GM21526 (cell line): ENCODE results near the gene FTO.

Source experiments
- ATAC-seq: cut with Tn5 transposase; IDR thresholded peaks from one replicate; pipeline ENCODE4 v1.9.1; 2021; ENCODE audit warnings: moderate library complexity; ENCODE audit not compliant: unreplicated experiment, low FRiP score

Gene FTO

DNA sequence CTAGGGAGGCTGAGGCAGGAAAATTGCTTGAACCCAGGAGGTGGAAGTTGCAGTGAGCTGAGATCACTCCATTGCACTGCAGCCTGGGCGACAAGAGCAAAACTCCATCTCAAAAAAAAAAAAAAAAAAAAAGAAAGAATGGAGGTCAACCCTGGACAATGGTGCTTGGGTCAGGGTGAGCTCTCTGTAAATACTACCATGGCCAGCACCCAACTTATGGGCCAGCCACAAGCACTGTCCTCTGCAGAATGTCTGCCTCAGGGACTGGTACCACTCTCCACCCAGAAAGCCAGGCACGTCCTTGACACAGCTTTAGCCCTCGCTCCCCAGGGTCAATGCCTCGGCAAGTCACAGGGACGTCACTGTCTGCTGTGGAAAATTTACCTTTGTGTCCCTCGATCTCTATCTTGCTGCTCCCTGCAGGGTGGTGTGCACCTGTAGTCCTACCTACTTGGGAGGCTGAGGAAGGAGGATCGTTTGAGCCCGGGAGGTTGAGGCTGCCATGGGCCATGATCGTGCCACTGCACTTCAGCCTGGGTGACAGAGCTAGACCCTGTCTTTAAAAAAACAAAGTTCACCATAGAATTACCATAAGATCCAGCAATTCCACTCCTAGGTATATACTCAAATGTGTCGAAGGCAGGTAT, 459.4 kb downstream of the FTO start:
- no peak for ATAC-seq

DNA sequence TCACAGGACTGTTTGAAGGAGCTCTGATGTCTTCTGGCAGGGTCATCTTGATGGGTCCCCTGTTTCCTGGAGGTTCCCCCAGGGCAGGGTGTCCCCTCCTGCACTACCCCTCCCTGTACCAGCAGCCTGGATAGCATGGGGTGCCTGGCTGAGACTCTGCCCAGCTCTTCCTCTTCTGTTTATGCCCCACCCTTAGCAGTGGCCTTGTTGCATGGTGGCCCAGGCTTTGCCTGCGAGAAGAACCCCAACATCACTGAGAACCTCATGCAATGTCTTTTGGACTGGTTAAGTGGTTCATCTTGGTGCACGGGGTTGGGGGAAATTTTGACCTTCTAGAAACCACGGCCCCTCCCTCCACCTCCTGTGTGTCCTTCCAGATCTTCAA, 460.8 kb downstream of the FTO start:
- ATAC-seq: no peak

DNA sequence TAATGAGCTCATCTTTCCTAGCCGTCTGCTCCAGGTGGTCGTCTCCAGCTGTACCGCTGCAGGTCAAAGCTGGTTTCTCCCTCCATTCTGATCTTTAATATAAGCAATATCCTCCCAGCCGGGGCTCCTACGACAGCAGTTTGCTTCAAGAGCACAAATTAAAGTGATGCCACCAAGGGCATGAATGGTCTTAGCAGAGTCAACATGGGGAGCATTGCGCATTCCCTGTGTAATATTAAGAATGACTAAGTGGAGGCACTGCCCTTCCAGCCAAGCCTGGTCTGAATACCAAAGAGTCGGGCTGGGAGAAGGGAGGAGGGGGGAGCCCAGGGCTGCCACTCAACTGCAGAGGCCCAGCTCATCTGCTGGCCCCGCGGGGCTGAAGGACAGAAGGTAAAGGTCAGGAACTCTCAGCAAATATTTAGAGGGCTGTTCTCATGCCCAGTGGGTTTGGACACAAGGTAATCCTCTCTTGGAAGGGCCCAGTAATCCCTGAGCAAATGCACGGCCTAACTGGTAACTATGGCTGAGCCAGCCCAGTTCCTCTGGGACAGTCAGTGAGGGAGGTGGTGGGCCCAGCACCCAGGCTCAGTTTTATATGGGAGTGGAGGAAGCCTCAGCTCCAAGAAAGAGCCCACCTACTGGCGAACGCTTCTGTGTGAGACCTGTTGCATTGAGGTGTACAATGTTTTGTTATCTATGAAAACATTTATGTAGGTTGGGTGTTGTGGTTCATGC, 461.4 kb downstream of the FTO start:
- no peak for ATAC-seq

DNA sequence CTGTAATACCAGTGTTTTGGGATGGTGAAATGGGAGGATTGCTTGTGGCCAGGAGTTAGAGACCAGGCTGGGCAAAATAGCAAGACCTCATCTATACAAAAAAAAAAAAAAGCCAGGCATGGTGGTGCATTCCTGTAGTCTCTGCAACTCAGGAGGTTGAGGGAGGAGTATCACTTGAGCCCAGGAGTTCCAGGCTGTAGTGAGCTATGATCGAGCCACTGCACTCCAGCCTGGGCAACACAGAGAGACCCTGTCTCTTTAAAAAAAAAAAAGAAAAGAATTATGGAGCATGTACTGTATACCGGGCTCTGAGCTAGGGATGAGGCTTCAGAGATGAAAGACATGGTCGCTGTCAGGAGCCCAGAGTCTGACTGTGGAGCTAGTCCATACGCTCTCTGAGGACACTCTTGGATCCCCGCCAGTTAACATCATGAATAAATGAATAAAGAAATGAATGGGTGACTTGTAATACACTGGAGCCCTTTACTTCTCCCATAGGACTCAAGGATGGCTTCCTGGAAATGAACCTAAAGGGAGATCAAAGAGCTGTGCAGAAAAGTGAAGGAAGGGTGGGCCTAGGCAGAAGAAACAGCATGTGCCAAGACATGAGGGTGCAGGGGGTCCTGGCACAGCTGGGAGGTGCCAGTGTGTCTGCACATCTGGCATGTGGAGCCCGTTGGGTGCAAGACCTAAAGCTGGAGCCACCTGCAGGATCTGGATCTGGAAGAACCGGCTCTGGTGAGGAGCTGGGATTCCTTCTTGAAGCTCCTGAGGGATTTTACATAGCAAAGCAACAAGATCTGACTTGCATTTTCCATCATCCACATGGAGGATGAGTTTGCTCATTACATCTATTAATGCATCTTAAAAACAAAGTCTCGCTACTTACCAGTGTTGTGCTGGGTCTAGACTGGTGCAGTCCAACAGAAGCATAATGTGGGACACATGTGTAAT, 462.2 kb downstream of the FTO start:
- no peak for ATAC-seq

DNA sequence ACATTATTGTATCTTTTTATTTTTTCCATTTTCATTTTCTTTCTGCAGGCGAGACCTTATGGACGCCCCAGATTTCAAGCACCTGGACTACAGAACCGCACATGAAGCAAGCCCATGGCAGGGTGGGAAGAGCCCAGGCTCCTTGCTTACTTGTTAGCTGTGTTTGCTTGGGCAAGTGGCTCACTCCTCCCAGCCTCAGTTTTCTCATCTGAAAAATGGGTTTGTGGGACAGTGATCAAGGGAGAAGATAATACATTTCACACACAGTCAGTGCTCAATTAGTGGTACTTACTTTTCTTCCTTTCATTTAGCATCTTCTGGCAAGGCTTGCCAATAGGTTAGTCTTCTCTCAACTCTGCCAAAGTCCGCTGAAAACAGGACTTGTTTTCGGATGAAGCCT, 465.2 kb downstream of the FTO start:
- ATAC-seq: no peak

DNA sequence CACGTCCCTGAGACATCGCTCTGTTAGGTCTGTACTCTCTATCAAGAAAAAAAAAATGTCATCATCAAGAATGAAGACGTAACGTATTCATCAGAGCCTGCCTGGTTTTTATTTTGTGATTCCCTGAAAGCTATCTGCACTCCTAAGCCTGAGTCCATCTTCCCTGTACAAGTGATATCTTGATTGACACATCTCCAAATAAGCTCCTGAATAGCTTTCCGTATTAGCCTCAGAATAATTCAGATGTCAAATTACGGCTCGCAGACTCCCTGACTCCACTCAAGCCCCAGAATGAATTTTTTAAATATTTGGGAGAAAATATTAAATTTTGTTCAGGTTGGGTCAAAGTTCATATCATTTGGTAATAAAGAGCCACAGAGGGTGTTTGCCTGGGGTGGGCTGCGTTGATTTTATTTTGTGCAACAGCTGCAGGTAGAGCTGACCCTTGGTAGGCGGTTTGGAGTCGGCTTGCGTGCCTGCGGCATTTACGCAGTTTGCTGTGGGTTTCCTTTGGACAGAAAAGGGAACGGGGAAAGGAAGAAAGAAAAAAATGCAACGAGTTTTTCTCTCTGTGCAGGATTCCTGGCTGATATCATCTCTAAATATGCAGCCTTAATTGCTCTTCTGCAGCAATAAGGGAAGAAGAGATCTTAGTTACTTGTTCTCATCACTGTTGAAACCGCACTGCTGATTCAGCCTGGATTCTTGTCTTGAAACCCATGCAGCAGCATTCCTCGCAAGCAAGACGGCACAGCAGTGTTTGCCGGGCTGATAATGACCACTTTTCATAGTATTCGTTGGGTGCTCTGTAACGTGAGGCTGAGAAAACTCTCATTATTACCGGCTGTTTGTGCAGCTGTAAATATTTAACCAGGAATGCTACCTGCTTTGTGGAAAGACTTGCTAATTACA, 467.9 kb downstream of the FTO start:
- ATAC-seq: no peak

DNA sequence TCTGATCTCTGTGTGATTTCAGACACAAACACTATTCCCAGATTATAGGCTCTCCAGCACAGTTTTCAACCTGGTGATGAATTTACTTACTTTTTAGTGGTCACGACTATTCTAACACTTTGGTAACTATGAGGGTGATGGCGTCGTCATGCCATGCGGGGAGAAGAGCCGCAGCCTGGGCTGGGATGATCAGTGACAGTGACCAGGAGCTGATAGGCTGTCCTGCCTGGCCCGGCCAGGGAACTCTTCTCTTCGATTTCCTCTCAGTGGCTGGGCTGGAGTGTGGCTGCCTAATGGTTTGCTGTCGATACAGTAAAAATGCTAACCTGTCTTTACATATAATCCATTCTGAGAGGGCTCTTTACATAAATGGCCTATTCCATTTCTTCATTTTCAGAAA, 469.5 kb downstream of the FTO start:
- ATAC-seq: no peak

DNA sequence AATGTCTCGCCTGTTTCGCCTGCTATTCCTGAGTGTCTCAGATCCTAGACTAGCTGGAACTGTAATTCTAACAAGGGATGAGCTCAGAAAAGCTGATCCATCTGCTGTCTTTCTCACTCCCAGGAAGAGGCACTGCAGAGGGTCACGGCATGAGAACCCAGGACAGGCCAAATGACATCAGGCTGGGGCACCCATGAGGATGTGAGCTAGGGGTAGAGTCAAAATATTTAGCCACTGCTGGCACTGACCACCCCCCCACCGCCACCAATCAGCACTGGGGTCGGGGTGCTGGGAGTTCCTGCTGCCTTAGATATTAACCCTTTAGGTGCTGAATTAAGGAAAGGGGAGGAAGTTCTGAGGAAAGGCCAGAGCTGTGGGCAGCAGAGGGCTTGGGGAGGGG, 470.2 kb downstream of the FTO start:
- no peak for ATAC-seq

DNA sequence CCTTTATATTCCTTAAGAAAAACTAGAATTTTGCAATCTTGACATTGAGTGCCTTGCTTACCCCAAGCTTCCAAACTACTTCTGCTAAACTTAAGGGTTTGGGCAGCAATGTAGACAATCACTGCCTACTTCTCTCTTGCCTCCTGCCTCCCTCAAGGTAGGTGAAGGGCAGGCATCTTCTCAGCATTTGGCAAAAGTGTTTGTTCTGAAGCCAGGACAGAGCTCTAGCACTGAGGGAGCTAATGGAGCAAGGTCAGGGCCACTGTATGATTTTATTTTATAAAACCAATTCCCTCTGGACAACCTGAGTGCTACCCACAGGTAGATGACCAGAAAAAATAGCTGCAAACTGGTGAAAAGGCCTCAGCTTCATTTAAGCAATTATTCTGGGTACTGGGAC, 470.8 kb downstream of the FTO start:
- ATAC-seq: no peak

DNA sequence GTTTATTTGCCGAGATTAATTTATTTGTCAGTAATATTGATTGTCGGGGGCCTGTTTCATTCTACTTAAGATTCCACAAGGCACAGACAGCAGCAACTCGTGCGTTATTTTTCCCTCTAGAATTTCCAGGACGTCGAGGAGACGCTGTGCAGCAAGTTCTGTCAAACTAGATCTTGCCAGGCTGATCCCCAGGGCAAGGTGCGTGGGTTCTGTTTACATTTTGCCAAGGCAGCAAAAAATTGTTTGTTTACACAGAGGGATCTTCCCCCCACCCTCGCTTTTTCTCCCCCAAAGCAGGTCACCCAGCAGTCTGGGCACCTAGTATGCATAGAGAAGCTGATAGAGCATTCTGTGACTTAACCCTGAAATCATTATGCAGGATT, 471.2 kb downstream of the FTO start:
- no peak for ATAC-seq

DNA sequence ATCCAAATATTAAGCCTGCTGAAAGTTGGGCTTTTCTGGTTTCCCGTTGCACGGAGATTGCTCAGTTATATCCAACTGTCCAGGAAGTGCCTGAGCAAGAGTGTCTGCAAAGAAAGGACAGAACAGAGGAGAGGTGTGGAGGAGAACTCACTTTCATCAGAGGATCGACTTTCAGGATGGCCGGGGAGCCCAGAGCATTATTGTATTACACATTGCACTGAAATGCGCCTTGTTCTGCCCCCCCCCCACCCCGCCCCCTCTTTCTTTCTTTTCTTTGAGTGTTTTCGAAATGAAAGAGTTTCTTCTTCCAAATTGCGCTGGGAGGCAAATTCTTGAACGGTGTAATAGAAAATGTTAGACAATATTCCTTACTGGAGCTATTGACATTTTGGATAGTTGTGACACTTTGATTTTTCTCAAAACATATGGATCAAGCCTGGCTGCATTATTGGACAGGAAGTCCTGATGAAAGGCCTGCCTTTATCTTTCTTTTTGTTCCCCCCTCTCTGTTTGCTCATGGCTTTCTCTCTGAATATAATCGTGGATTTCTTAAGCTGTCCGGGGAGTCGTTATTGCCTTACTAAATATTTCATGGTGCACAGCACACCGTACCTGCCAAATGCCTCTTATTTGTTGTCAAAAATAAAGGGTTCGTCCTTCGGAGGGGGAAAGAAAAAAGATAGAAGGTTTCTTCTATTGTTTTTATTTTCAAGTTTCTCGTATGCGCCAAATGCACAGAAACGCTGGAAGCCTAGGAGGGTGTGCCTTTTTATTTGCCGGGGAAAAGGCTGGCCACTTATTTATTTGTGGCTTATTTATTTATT, 471.8 kb downstream of the FTO start:
- ATAC-seq: no peak

DNA sequence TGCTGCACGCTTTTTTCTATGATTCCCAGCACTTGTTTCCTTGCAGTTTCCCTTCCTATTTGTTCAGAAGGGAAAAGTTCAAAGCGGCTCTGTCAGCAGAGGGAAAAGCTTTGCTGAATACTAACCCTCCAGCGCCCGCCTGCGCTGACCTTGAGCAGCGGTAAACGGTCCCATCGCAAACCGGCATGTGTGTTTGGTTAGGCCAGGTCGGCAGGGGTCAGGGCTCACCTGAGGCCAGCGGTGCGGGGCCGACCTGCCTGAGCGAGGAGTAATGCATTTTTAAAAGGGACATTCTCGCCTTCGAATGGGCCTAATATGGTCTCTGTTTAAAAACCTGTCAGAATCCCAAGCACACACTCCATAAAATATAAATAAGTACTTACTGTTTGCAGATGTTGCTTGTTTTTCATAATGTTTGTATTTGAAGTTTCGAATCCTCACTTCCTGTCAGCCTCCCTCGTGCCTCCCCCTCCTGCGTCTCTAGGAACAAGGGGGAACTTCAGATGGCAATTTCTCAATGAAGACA, 472.5 kb downstream of the FTO start:
- ATAC-seq: no peak

DNA sequence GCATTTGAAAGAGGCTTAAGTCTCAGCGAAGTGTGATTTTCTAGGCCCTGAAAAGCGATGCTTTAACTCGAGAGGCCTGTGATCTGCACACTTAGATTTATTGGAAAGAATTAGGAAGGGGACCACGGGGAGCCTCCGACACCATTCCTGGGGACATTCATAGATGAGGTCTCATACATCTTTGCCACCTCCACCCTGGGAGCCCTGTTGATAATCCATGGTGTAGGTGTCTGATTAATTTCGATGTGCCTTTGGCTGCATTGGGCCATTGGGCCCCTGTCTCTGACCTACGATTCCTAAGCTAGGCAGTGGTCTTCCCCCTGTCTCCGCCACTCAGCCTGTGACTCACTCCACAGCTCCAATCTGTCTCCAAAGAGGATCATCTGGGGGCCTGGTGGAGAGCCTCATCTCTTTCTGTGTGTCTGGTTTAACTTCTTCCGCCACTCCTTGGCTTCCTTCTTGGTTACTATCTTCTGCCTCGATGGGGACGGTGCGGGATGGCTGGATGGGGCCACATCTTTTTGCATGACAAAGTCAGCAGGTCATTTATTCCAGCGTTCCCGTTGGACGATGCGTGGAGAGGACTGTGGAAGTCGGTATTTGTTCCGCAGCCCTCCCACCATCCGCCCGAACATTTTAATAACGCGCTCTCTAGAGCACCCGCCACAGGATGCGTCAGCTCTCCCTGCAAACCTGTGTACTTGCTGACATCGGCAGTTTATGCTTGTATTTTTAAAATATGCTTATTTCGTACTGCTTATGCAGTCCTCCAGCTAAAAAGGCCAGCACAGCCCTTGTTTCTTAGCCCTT, 473.3 kb downstream of the FTO start:
- ATAC-seq: no peak

DNA sequence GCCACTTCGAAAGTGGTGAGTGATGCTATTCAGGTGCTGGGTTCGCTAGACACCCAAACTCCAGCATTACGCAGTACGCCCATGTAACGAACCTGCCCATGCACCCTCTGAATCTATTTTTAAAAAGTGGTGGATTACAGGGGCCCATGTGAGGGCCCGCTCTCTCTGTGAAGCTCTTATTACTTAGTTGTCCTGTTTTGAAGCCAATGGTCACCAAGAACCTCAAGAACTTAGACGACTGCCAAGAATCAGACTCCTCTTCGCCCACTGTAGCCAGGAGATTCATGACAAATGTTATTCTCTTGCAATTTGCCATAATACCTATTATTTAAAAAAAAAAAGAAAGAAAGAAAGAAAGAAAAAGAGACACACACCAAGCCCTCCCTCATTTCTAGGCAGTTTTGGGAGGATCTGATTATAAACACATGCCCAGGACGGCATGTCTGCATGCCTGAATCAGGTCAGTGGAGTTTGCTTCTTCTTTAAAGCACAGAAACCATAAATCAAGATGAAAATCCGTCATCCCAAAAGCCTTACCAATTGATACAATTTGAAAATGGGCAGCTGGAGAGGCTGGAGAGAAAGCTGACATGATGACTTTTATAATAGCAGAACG, 474.0 kb downstream of the FTO start:
- no peak for ATAC-seq

DNA sequence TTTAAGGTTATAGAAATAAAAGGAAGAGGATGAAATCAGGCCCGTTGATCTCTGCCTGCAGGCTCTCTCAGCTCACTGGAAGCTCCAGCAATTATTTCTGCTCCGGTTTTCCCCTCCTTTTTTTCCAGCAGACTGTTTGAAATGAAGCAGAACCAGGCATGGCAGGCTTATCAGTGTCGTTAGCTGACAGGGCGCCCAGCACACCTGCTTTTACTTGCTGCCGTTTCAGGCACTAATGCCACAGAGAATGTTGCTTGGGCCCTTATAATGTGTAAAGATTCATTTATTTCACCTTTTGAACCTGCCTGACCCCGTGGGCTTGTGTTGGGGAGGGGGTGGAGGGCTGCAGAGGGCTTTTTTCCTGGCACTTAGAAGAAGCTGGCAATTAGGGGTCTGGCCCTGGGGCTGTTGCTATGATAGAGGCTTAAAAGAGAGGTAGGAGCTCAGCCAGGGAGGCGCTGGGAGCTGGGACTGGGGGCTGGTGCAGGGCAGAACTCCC, 474.6 kb downstream of the FTO start:
- no peak for ATAC-seq

DNA sequence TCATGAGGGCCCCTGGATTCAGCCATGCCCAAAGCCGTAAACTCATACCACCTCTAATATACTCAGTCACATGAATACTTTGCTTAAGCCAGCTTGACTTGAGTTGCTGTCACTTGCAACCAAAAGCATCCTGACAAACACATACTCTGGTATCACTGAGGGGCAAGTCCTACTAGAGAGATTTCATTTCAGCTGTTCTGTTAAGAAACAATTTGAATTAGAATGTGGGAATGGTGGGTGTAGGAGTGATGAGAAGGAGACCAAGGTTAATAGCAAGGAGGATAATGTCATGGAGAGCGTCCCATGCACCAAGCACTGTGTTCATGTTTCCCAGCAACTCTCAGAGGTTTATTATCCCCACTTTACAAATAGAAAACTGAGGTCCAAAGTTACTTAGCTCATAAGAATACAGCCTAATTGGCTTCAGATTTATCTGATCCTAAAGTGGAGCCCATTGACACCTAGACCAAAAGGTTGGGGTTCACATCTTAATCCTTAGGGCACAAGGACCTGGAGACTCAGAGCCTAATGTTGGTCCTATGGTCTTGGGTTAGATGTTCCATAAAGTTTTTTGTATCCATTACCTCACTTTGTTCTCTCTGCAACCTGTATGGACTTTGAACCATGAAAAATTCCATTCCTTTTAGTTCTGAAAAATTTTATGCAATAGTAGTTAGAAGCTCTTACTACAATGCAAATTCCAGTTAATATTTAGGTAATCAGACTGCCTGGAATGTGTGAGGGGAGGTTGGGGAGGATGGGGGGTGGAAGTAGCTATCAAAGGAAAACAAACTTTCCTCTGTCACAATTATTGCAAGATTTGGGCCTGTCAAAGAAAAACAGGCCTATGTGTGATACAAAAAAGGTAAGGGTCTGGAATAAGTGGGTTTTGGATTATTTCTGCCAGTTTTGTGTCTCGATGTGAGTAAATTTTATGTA, 476.7 kb downstream of the FTO start:
- ATAC-seq: no peak
